Measurements from ENCODE around the gene HEY2.

Gene HEY2

GRCh38 chr6:125747589-125748405, 1.6 kb upstream of the HEY2 start:
- Histone ChIP-seq H3K36me3 (ENCODE audit: insufficient read depth, low read length) (no peaks in the 10 kb centered on the region), H3K9me3 (ENCODE audit: low read depth, low read length) (no peaks in the 10 kb centered on the region), H3K9ac (ENCODE audit: insufficient read length) (no peak overlapping the region), H3K27ac (no peak overlapping the region), H3K4me3 (peak overlapping the region; percentile 94)
- DNase-seq (ENCODE audit: low read depth, low spot score): no peak
- peak; percentile 52 for TF ChIP-seq EZH2 (IDR thresholded peaks at IDR 0.05)
- no peak for TF ChIP-seq FOXP2 (optimal IDR thresholded peaks at IDR 0.05; ENCODE audit: control extremely low read depth, extremely low read length, insufficient read depth)

- H3K9ac ChIP-seq (ENCODE audit: insufficient read length): peak overlapping the region; percentile 68
- no peak overlapping the region for H3K27ac ChIP-seq
- DNase-seq (ENCODE audit: low read depth, low spot score): no peak
- no peaks in the 10 kb centered on the region for H3K9me3 ChIP-seq (ENCODE audit: low read depth, low read length)
- peak overlapping the region; percentile 94 for H3K4me3 ChIP-seq
- TF ChIP-seq EZH2 (IDR thresholded peaks at IDR 0.05) (no peak), POLR2AphosphoS5 (IDR thresholded peaks at IDR 0.05; ENCODE audit: borderline replicate concordance, low read depth, low read length) (no peak), FOXP2 (optimal IDR thresholded peaks at IDR 0.05; ENCODE audit: control extremely low read depth, extremely low read length, insufficient read depth) (no peak)
- H3K36me3 ChIP-seq (ENCODE audit: insufficient read depth, low read length): no peaks in the 10 kb centered on the region
These were observed 843 bp upstream of the HEY2 start for GRCh38 chr6:125748406-125749172.

- no peak for DNase-seq (ENCODE audit: low read depth, low spot score)
These were observed 646 bp downstream of the HEY2 start for GRCh38 chr6:125749865-125750691.

GRCh38 chr6:125750692-125751333, 1.4 kb downstream of the HEY2 start:
- Histone ChIP-seq H3K9ac (ENCODE audit: insufficient read length) (no peak overlapping the region), H3K36me3 (ENCODE audit: insufficient read depth, low read length) (no peaks in the 10 kb centered on the region), H3K27ac (no peak overlapping the region), H3K4me3 (no peak overlapping the region), H3K9me3 (ENCODE audit: low read depth, low read length) (no peaks in the 10 kb centered on the region)
- no peak for DNase-seq (ENCODE audit: low read depth, low spot score)
- TF ChIP-seq FOXP2 (optimal IDR thresholded peaks at IDR 0.05; ENCODE audit: control extremely low read depth, extremely low read length, insufficient read depth): no peak
- no peak for TF ChIP-seq POLR2AphosphoS5 (IDR thresholded peaks at IDR 0.05; ENCODE audit: borderline replicate concordance, low read depth, low read length)
- no peak for TF ChIP-seq EZH2 (IDR thresholded peaks at IDR 0.05)

More at GRCh38 chr6:125749865-125750691, 646 bp downstream of the HEY2 start:
- Histone ChIP-seq H3K9me3 (ENCODE audit: low read depth, low read length) (no peaks in the 10 kb centered on the region), H3K36me3 (ENCODE audit: insufficient read depth, low read length) (no peaks in the 10 kb centered on the region), H3K27ac (no peak overlapping the region), H3K4me3 (peak overlapping the region; percentile 94), H3K9ac (ENCODE audit: insufficient read length) (peak overlapping the region; percentile 72)
- TF ChIP-seq FOXP2 (optimal IDR thresholded peaks at IDR 0.05; ENCODE audit: control extremely low read depth, extremely low read length, insufficient read depth) (no peak), EZH2 (IDR thresholded peaks at IDR 0.05) (no peak), POLR2AphosphoS5 (IDR thresholded peaks at IDR 0.05; ENCODE audit: borderline replicate concordance, low read depth, low read length) (no peak)

- TF ChIP-seq FOXP2 (optimal IDR thresholded peaks at IDR 0.05; ENCODE audit: control extremely low read depth, extremely low read length, insufficient read depth) (no peak), EZH2 (IDR thresholded peaks at IDR 0.05) (no peak), POLR2AphosphoS5 (IDR thresholded peaks at IDR 0.05; ENCODE audit: borderline replicate concordance, low read depth, low read length) (no peak)
- Histone ChIP-seq H3K27ac (no peak overlapping the region), H3K36me3 (ENCODE audit: insufficient read depth, low read length) (no peaks in the 10 kb centered on the region), H3K9ac (ENCODE audit: insufficient read length) (no peak overlapping the region), H3K4me3 (no peak overlapping the region), H3K9me3 (ENCODE audit: low read depth, low read length) (no peaks in the 10 kb centered on the region)
- no peak for DNase-seq (ENCODE audit: low read depth, low spot score)
These were observed 2.0 kb downstream of the HEY2 start for GRCh38 chr6:125751334-125751916.

- TF ChIP-seq FOXP2 (optimal IDR thresholded peaks at IDR 0.05; ENCODE audit: control extremely low read depth, extremely low read length, insufficient read depth) (no peak), EZH2 (IDR thresholded peaks at IDR 0.05) (no peak), POLR2AphosphoS5 (IDR thresholded peaks at IDR 0.05; ENCODE audit: borderline replicate concordance, low read depth, low read length) (no peak)
- Histone ChIP-seq H3K4me3 (no peak overlapping the region), H3K9ac (ENCODE audit: insufficient read length) (no peak overlapping the region), H3K27ac (no peak overlapping the region), H3K9me3 (ENCODE audit: low read depth, low read length) (no peaks in the 10 kb centered on the region), H3K36me3 (ENCODE audit: insufficient read depth, low read length) (no peaks in the 10 kb centered on the region)
- DNase-seq (ENCODE audit: low read depth, low spot score): no peak
These were observed 3.3 kb downstream of the HEY2 start for GRCh38 chr6:125752773-125753172.

- Histone ChIP-seq H3K9me3 (ENCODE audit: low read depth, low read length) (no peaks in the 10 kb centered on the region), H3K27ac (no peak overlapping the region), H3K9ac (ENCODE audit: insufficient read length) (no peak overlapping the region), H3K4me3 (no peak overlapping the region), H3K36me3 (ENCODE audit: insufficient read depth, low read length) (no peaks in the 10 kb centered on the region)
- no peak for TF ChIP-seq FOXP2 (optimal IDR thresholded peaks at IDR 0.05; ENCODE audit: control extremely low read depth, extremely low read length, insufficient read depth)
- no peak for TF ChIP-seq EZH2 (IDR thresholded peaks at IDR 0.05)
- TF ChIP-seq POLR2AphosphoS5 (IDR thresholded peaks at IDR 0.05; ENCODE audit: borderline replicate concordance, low read depth, low read length): no peak
- no peak for DNase-seq (ENCODE audit: low read depth, low spot score)
These were observed 3.9 kb downstream of the HEY2 start for GRCh38 chr6:125753218-125753936.
